ENCODE results near the gene DYNLL1.
"Not testable (repeated sequence)": the region's sequence is repeated elsewhere in the genome, so short reads cannot be mapped to it uniquely, and the experiment has no call there.

Gene DYNLL1

DNA sequence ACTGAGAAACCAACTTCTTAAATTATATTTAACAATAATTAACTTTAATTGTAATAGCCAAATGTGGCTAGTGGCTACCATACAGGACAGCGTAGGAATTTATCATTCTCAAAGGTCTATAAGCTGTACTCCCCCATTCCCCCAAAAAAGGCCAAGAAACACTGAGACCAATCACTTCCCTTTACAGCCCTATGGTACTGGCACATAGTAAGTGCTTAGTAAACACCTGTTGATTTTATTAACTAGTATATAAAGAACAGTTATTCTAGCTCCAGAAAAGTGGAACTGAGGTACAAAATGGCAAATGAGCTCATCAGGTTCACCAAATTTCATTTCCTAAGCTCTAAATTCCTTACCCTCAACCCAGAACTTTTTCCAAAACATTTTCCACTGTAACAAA, 20.3 kb upstream of the DYNLL1 start:
- no peak for DNase-seq

DNA sequence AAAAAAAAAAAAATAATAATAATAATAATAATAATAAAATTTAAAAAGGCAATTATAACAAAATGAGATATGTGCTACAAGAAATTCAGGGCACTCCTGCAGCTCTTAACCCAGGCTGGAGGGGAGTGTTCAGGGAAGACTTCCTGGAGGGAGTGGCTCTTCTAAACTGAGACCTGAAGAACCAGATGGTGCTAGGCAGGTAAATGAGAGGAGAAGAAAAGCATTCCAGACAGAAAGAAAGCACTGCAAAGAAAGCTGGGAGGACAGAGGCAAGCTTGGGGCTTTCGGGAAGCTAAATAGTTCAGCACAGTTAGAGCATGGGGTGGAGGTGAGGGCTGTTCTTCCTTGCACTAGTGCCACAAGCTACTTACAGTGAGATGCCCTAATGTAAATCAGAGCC, 16.5 kb upstream of the DYNLL1 start:
- DNase-seq: no peak

GRCh38 chr12:120480211-120480610, 15.7 kb upstream of the DYNLL1 start:
- no peak for DNase-seq

DNA sequence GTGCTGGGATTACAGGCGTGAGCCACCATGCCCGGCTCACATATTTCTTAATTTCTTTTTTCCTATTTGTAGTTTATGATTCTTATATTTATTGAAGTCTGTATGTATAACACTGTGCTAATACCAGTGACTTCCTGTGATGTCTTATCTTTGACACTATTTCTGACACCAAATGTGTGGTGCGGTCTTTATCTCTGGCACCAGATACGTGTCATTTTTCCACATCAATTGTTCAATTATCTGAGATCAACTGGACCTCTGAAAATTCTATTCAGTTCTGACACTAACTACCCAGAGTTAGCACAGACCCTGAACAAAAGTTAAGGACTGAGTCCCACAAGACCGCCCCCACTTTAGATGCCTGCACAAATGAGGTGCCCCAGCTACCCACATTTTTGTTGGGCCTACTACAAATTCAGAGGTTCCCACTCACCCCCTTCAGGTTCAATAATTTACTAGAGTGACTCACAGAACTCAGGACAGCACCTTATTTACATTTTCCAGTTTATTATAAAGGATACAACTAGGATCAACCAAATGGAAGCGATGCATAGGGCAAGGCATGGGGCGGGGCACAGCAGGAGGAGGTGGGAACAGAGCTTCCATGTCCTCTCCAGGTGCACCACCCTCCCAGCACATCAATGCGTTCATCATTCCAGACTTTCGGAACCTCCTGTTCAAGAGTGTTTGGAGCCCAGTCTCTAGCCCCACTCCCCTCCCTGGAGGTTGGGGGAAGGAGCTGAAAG, 14.7 kb upstream of the DYNLL1 start:
- DNase-seq: no peak

- no peak for DNase-seq
These were observed 12.3 kb upstream of the DYNLL1 start for GRCh38 chr12:120483621-120484020.

DNA sequence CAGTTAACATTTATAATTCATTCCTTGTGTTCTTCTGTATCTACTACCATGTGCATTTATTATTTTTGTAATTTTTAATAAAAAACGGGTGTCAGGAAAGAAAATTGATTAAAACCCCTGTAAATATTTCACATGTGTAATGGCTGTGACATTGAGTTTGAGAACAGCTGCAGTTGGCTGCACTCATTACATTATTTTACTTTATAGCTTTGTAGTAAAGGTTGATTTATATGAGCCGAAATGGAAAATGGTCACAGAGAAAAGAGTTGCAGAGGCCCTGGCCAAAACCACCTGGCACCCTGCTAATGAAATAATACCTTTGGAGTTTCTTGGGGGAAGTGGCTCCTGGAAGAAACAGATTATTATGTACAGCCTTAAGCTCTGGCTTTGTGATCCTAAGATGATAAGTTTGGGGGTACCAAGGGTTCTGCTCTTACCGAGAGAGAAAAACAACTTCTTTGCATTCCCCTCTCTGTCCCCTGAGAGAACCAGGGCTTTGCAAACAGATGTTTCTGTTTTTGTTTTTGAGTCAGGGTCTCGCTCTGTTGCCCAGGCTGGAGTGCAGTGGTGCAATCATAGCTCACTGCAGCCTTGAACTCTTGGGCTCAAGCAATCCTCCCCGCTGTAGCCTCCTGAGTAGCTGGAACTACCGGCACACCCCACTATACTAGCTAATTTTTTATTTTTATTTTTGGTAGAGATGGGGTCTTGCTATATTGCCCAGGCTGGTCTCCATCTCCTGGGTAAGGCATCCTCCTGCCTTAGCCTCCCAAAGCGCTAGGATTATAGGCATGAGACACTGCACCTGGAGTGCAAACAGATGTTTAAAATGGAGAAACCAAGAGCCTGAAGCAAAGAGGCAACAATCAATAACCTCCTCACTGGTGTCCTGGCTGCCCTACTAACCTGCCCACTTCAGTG, 9.7 kb upstream of the DYNLL1 start:
- no peak for DNase-seq

- DNase-seq: not testable (repeated sequence)
These were observed 8.4 kb upstream of the DYNLL1 start for GRCh38 chr12:120487552-120487951.

- DNase-seq: no peak
These were observed 7.8 kb upstream of the DYNLL1 start for GRCh38 chr12:120488057-120488640.

GRCh38 chr12:120489018-120489417, 6.9 kb upstream of the DYNLL1 start:
- DNase-seq: no peak

- DNase-seq: no peak
These were observed 5.6 kb upstream of the DYNLL1 start for GRCh38 chr12:120490325-120490724.

- DNase-seq: no peak
These were observed 4.9 kb upstream of the DYNLL1 start for GRCh38 chr12:120490833-120491512.

GRCh38 chr12:120495186-120495730, 655 bp upstream of the DYNLL1 start:
- DNase-seq: no peak

DNA sequence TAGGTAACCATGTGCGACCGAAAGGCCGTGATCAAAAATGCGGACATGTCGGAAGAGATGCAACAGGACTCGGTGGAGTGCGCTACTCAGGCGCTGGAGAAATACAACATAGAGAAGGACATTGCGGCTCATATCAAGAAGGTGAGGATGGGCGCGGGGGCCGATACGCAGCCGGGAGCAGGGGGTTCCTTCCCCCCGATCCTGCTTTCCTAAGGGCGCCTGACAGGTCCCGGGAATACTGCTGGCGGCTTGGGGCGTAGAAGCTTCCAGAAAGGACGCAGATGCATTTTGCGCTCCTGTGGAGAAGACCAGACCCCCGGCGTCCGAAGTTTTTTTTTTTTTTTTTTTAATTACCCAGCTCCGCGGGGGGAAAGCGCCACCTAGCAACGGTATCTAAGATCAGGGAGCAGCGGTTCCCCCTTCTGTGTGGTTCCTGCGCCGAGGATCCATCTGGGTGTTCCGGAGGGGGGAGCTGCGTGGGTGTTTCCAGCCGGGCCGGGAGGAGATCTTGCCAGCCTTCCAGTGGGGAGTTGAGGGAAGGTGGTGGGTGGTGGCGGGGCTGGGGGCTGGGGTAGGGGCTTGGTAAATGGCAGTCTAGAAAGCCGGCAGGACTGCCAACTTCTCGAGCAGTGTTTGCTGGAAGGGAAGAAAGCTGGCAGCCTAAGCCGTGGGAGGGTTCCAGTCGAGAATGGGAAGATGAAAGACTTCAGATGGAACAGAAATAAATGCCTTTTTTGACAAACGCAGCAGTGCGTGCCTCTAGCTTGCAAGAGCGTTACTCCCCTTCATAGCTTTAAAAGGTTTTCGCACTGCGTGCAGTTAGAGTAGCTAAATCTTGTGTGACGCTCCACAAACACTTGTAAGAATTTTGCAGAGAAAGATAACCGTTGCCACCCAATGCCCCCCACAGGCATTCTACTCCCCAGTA, 764 bp downstream of the DYNLL1 start:
- no peak for DNase-seq

GRCh38 chr12:120497524-120498150, 1.7 kb downstream of the DYNLL1 start:
- DNase-seq: no peak

GRCh38 chr12:120498870-120499515, 3.1 kb downstream of the DYNLL1 start:
- DNase-seq: no peak

DNA sequence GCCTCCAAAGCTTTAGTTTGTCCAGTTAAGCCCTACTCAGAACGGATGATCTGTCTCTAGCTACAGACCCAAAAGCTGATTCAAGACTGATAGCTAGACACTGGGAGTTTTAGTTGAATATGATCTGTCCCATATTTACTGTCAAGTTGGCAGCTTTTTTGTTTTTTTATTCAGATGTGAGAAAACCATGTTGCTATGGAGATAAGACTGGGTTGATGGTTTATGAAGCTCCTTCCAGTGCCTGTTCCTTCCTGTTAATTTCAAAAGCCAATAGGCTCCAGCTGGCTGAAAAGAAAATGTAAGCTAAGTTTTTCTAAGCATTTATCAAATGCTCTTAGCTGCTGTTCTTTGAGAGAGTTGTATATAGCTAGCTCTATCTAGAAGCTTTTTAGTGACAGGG, 4.7 kb downstream of the DYNLL1 start:
- no peak for DNase-seq

GRCh38 chr12:120504587-120504986, 8.7 kb downstream of the DYNLL1 start:
- DNase-seq: no peak

DNA sequence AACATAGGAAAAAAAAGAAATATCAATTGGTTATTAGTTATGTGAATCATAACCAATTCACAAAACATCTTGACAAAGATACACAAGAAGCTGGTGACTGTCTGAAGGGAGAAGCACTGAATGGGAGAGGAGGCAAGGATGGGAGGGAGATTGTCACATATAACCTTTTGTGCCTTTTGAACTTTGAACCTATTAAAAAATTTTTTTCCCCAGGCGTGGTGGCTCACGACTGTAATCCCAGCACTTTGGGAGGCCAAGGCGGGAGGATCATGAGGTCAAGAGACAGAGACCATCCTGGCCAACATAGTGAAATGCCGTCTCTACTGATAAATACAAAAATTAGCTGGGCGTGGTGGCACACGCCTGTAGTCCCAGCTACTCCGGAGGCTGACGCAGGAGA, 12.6 kb downstream of the DYNLL1 start:
- DNase-seq: no peak

GRCh38 chr12:120514002-120514401, 18.1 kb downstream of the DYNLL1 start:
- DNase-seq: no peak

DNA sequence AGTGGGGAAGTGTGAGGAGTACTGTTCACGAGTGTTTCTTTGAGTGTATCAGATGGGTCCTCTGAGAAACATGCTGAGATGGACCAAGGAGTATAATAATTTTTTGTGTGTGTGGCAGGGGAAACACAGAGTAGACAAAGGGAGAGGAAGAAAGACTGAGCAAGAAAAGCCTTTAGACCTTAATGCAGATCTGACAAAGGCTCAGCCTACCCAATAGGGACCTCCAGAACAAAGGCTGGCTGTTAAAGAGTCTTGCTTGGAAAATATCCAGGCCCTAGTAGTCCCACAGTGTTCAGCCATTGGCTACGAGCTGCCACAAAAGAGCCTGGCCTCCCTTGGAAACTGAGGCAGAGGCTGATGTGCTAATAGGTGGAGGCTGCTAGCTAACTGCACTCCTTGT, 19.6 kb downstream of the DYNLL1 start:
- no peak for DNase-seq

- DNase-seq: not testable (repeated sequence)
These were observed 23.4 kb downstream of the DYNLL1 start for GRCh38 chr12:120519324-120519723.
